Erythroblast (primary cell): ENCODE measurements around the gene AFAP1.

Experiments used
- GATA1 ChIP-seq: IDR thresholded peaks from 2 replicates; pipeline ENCODE4 v1.6.1; 2011; ENCODE audit warnings: low read depth, mild to moderate bottlenecking, control low read depth, low read length, moderate library complexity
- POLR2A ChIP-seq: IDR thresholded peaks from 2 replicates; pipeline ENCODE4 v1.6.1; 2011; ENCODE audit warnings: mild to moderate bottlenecking, low read length

GRCh38 chr4:7861440-7861881 is 78.2 kb downstream of the AFAP1 start:
- TF ChIP-seq POLR2A, result no peak
- TF ChIP-seq GATA1, result no peak
